HG02642 (cell line): ENCODE data around the gene RETREG1.
"Not testable (repeated sequence)": the region's sequence is repeated elsewhere in the genome, so short reads cannot be mapped to it uniquely, and the experiment has no call there.

Source experiments
- ATAC-seq: cut with Tn5 transposase; IDR thresholded peaks from one replicate; pipeline ENCODE4 v1.9.1; 2021; ENCODE audit warnings: mild to moderate bottlenecking; ENCODE audit not compliant: unreplicated experiment, poor library complexity

RETREG1 gene

DNA sequence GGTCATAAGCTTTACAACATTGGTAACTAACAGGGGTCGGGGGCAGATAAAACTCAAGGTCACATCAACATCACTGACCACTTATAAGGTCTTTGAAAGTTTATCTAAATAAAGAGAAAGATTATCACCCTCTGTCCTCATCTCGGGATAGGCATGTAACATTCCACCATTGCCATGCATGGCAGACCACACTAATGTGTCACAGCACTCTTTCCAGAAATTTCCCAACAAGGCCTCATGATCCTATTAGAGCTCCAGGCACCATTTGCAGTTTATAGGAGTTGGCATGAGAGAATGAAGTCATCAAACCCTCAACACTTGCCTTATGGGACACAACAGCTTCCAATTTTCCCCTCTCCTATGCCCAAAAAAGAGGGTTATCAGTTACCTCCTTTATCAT lies 119.3 kb downstream of the RETREG1 start:
- no peak for ATAC-seq

DNA sequence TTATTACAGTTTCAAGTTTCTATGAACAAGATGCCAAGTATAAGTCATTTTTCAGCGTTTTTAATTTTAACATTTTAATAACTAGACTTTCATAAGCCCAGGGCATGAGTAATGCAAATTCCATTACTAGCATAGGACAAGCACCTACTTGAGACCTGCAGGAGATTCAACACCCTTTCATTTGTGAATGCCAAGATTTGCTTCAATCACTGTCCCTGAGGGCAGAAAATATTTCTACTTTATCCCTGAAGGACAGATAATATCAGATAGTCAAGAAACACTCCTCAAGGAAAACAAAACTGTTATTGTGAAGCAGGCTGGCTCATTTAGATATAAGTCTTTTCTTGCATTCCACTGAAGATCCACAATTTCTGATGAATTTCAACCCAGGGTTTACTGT lies 123.5 kb downstream of the RETREG1 start:
- no peak for ATAC-seq

GRCh38 chr5:16492398-16493140 lies 124.2 kb downstream of the RETREG1 start:
- no peak for ATAC-seq

DNA sequence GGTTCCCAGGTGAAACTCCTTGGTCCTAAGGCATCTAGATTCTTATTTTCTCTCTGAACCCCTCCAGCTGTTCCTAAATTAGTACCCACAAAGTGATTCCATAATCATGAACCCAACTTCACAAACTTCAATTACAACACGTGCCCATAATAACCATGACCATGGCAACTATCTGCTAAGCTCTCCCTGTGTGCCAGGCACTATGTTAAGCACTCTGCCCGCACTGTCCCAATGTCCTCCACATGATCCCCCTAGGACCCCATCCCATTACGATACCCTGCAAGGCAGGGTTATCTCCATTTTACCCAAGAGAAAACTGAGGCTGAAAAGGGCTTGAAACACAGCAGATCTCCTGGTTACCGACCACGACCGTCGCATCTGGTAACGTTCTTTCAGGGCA lies 125.9 kb downstream of the RETREG1 start:
- ATAC-seq = no peak

GRCh38 chr5:16489322-16489791 lies 127.4 kb downstream of the RETREG1 start:
- ATAC-seq = no peak

DNA sequence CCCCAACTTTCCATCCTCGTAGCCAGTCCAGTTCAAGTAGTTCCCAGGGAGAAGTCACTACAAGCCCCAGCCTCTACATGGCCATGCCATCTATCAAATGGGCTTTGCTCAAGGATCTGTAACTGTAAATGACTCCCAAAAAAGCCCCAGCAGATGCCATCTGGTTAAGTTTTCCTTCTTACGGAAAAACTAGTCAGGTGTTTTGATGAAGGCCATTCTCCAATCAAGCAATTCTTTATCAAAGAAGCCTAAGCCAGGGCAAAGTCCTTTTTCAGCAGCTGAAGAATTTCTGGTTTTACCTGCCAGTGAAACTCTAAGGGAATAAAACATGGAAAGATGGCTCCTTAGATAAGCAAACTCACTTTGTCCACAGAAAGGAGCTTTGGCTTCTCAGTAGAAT lies 129.3 kb downstream of the RETREG1 start:
- no peak for ATAC-seq

- ATAC-seq = no peak
Measured at GRCh38 chr5:16486711-16487111, 130.1 kb downstream of the RETREG1 start.

DNA sequence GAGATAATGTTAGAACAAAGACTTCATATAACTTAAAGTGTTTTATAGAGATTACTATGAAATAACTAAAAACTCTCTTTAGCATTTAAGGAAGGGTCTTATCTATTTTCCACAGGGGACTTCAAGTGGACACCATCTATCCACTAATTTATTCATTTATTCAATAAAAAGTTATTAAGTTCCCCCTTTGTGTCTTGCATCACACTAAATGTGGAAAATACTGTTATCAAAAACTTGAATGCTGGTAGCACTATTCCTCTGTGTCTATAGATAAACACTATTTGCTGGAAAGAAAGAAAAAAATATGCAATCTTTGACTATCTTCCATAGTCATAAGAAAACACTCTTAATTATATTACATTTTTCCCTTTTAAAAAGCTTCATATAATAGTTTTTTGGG lies 131.1 kb downstream of the RETREG1 start:
- ATAC-seq = no peak

DNA sequence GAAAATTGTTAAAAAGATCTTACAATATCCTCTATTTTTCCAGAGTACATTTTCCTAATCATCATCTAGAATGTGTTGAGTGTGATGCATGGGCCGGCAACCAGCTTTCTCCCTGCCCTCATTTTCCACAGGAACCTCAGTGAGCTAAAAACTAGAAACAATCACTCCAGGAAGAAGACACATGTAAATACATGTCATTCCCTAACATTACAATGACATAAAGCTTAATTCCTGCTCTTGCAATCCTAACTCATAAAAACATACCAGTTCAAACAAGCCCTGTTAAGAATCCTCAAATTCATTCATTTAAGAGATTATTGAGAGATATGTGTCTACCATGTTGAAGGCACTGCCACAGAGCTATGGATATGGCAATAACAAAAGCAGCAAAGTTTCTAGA lies 132.7 kb downstream of the RETREG1 start:
- ATAC-seq = no peak

DNA sequence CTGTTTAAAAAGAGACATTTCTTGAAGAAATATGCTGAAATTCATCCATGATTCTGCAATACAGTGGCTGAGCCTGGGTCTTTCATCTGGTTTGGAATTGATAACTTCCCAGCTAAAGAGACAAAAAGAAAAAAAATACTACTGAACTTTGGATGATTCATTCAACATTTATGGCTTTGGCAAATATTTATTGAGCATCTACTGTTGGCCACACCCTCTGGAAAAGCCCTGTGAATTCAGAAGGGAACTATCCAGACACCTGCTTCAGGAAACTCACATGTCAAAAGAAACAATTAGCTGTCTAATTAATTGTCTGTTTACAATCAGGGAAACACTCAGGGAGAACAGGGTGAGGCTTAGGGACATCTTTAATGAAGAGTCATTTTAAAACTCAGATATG lies 133.4 kb downstream of the RETREG1 start:
- ATAC-seq = no peak

DNA sequence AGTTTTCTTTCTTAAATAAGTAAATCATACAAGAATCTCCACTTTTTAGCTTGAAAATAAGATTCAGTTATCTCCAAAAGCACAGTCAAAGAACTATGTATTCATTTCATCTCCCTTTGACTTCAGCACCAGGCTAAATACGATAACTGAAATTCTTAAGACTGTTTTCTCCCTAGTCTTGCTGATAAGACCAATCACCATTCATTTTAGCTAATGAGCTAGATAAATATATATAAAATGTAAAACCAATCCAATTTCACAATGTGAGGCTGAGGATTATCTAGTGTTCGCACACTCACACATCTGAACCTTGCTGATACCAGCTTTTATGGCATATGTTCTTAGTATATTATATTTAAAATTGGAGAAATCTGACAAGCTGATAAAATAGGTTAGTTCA lies 133.9 kb downstream of the RETREG1 start:
- ATAC-seq = no peak

GRCh38 chr5:16480821-16481538 lies 135.8 kb downstream of the RETREG1 start:
- ATAC-seq = no peak

DNA sequence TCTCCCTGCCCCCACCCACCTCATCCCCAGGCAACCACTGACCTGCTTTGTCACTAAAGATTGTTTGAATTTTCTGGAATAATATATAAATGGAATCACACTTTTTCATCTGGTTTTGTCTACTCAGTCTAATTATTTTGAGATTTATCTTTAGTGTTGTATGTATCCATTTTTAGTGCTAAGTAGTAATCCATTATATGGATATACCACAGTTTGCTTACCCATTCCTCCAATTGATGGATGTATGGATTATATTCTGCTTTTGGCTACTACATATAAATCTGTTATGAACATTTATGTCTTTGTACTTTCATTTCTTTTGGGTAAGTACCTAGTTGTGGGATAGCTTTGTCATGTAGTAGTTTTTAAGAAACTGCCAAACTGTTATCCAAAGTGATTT lies 136.7 kb downstream of the RETREG1 start:
- ATAC-seq = no peak

DNA sequence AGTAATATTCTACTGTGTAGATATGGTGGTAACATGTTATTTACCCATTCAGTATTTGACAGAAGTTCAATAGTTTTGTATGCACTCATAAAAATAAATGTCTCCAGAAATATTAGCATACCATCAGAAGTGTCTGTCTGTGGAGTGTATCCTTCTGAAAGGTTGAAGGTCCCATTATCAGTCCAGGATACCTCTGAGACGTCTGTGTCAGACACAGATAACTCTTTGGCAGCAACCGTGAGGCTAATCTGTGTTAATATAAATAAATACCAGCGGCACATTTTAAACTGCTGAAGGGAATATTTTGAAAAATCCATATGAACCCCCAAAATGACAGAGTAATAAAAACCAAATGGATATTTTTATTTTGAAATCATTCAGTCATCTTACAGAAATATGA lies 139.3 kb downstream of the RETREG1 start:
- no peak for ATAC-seq

DNA sequence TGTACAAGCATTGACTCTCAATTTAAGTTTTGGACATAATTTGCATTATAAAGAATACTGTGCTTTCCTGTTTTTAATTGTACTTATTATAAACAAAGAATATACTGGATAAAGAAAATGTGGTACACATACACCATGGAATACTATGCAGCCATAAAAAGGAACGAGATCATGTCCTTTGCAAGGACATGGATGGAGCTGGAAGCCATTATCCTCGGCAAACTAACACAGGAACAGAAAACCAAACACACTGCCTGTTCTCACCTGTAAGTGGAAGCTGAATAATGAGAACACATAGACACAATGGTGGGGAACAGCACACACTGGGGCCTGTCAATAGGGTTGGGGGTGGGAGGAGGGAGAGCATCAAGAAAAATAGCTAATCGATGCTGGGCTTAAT lies 140.4 kb downstream of the RETREG1 start:
- not testable (repeated sequence) for ATAC-seq

- no peak for ATAC-seq
Measured at GRCh38 chr5:16471387-16471786, 145.4 kb downstream of the RETREG1 start.

DNA sequence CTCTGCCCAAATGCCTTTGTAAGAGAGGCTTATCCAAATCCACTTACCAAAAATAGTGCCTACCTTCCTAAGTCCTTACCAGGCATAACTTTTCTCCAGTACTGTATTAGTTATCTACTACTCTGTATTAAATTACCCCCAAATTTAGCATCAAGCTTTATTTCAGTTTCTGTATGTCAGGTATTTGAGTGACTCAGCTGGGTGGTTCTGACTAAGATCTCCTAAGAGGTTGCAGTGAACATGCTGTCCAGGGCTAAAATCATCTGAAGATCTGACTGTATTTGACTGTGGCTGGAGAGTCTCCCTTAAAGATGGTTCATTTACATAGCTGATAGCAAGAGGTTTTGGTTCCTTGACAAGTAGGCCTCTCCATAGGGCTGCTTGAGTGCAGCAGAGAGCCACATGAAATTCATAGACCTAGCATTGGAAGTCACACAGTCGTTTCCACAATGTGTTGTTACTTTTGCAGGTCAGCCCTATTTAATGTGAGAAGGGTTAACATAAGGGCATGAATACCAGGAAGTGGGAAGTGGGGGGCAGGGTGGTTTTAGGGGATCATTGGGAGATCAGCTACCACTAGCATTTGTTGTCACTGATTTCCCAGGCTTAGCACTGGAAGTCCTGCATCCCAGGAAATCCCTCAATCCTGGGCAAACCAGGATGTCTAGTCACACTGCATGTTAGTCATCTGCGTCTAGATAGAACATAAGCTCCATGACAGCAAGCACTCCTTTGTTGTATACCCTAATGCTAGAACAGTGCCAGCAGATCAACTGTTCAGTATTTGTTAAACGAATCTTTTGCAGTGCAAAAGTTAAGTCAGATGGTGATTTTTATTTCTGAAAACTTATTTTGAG lies 149.2 kb downstream of the RETREG1 start:
- peak; percentile 77 for ATAC-seq

DNA sequence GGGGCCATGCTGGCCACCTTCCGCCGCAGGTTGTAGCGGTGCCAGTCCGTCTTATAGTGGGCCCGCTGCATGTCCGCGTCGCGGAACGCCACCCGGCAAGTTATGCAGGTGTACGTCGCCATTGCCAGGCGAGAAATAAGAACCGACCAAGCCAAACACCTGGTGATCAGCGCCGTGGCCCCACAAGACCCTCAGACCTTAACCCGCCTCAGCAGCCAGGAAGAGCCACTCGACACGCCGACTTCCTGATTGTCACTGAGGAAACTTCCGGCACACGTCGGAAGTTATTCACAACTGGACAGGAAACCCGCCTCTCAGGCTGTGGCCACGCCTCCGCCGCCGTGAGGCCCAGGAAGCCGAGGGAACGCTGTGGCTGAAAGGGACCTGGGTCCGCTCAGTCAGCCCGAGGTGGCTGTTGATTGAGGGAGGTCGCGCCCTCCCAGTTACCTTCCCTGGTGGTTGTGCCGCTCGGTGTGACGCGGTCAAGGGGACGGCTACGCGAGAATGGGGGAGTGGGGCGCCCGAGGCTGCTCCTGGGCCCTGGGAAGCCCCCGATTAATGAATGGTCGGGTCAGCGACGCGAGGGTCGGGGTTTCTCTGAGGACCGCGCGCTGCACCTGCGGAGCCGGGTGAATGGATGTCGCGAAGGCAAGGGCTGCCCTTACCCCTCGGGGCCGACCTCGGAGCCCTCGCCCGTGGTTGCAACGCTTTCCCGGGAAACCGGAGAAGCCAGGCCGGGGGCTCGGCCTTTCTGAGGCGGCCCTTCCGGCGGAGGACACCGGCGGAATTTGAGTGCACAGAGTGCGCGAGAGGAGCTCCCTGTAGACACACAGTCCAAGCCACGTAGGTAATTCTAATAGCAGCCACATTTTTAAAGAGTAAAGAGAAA lies 151.0 kb downstream of the RETREG1 start, which contains the start of gene ZNF622:
TSS of gene ZNF622 (minus strand) at position 257 of the 889 bp plus-strand sequence. CDS start at position 122, 135 bp downstream.
- ATAC-seq = peak; percentile 88

DNA sequence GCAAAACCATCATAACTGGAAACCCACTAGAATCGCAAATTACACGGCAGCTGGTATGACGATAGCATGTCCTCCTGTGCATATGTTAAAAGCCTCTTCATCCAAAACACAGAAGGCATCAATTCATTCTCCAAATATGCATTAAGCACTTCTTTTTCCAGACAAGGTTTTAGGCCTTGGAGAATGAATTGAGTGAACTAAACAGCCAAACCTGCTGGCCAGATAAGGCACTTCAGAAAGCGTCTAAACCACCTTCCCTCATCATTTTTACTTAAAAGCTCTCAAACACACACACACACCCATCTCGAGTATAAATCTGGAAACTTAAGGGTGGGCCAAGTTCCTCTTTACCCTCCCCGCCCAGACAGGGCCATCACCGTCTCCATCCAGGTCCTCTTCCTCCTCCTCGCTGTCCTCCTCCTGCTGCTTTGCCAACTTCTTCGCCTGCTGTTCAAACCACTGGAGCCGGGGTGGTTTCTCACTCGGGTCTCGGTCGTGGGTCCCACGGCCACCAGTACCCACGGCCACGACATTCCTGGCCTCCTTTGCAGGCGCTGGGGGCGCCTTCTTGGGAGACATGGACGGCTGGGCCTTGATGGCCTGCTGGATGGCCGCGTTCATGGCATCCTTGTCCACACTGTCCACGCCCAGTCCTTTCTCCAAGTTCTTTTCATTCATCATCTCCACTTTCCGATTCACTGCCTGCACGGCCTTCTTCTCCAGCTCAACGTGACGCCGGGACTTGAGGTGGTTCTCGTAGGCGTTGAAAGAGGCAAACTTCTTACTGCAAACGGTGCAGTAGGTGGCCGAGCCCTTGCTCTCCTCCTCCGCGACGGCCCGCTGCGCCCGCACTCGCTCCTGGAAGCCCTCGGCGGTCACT lies 151.9 kb downstream of the RETREG1 start:
- ATAC-seq = no peak
